Measurements from ENCODE around the gene DDX27.

DDX27 gene

GRCh38 chr20:49248301-49248700 is 29.1 kb downstream of the DDX27 start:
- DNase-seq (ENCODE audit: low spot score): no peak

GRCh38 chr20:49248879-49249665 is 29.9 kb downstream of the DDX27 start:
- DNase-seq (ENCODE audit: low spot score): no peak

GRCh38 chr20:49252556-49253350 is 33.5 kb downstream of the DDX27 start:
- no peak for DNase-seq (ENCODE audit: low spot score)

- no peak for DNase-seq (ENCODE audit: low spot score)
Observed at GRCh38 chr20:49256261-49256660, 37.0 kb downstream of the DDX27 start.

- no peak for DNase-seq (ENCODE audit: low spot score)
Observed at GRCh38 chr20:49259284-49259683, 40.1 kb downstream of the DDX27 start.

GRCh38 chr20:49259799-49260198 is 40.6 kb downstream of the DDX27 start:
- DNase-seq (ENCODE audit: low spot score): no peak

- no peak for DNase-seq (ENCODE audit: low spot score)
Observed at GRCh38 chr20:49260218-49260617, 41.0 kb downstream of the DDX27 start.

- DNase-seq (ENCODE audit: low spot score): no peak
Observed at GRCh38 chr20:49261173-49261572, 42.0 kb downstream of the DDX27 start.

- DNase-seq (ENCODE audit: low spot score): no peak
Observed at GRCh38 chr20:49262444-49262843, 43.2 kb downstream of the DDX27 start.

- no peak for DNase-seq (ENCODE audit: low spot score)
Observed at GRCh38 chr20:49267327-49267726, 48.1 kb downstream of the DDX27 start.

GRCh38 chr20:49268600-49269365 is 49.6 kb downstream of the DDX27 start:
- no peak for DNase-seq (ENCODE audit: low spot score)

- no peak for DNase-seq (ENCODE audit: low spot score)
Observed at GRCh38 chr20:49270177-49270576, 51.0 kb downstream of the DDX27 start.

GRCh38 chr20:49270736-49271135 is 51.5 kb downstream of the DDX27 start:
- no peak for DNase-seq (ENCODE audit: low spot score)

GRCh38 chr20:49272654-49273053 is 53.4 kb downstream of the DDX27 start:
- no peak for DNase-seq (ENCODE audit: low spot score)

GRCh38 chr20:49273696-49274277 is 54.6 kb downstream of the DDX27 start:
- no peak for DNase-seq (ENCODE audit: low spot score)

- no peak for DNase-seq (ENCODE audit: low spot score)
Observed at GRCh38 chr20:49275216-49275615, 56.0 kb downstream of the DDX27 start.

- DNase-seq (ENCODE audit: low spot score): no peak
Observed at GRCh38 chr20:49275636-49276035, 56.4 kb downstream of the DDX27 start.

- DNase-seq (ENCODE audit: low spot score): peak; percentile 71
Observed at GRCh38 chr20:49276161-49276960, 57.1 kb downstream of the DDX27 start.

- no peak for DNase-seq (ENCODE audit: low spot score)
Observed at GRCh38 chr20:49276961-49277785, 58.0 kb downstream of the DDX27 start.

GRCh38 chr20:49277786-49278035 is 58.5 kb downstream of the DDX27 start:
- DNase-seq (ENCODE audit: low spot score): no peak

All from CD4-positive, alpha-beta T cell treated with Interleukin-2 at 100 ng/mL for 4 hours (primary cell).